ENCODE measurements around the gene COG3.

- TF ChIP-seq CTCF (conservative IDR thresholded peaks at IDR 0.05 in 1 of 2, IDR thresholded peaks at IDR 0.05 in 1 of 2; ENCODE audit: low read depth in 1 of 2, low read length in 2 of 2) (no peak), EZH2 (IDR thresholded peaks at IDR 0.05; ENCODE audit: low read length, missing control alignments) (no peak)
Observed at GRCh38 chr13:45500492-45501174, 35.9 kb downstream of the COG3 start.

Measured in fibroblast of lung (primary cell).